H1 (cell line): ENCODE data around the gene DNAJC22. TPM values are rescaled to one million over a fixed set of nuclear protein-coding genes. Genes with fewer than 3 reads are reported as not detected.

Experiments
- BACH1 ChIP-seq: IDR thresholded peaks from 2 replicates; pipeline ENCODE4 v1.6.1; 2012; ENCODE audit warnings: low read length, improper control_type of control experiment
- GABPA ChIP-seq: IDR thresholded peaks from 2 replicates; pipeline ENCODE4 v1.6.1; 2011; ENCODE audit warnings: mild to moderate bottlenecking, low read length, moderate library complexity, borderline replicate concordance; ENCODE audit not compliant: insufficient read depth
- HDAC2 ChIP-seq, 2 experiments: fragments of 300-600 bp in 1 of 2; sonication (generic) in 1 of 2; IDR thresholded peaks; 2 replicates each; pipeline ENCODE4 v1.6.1; 2011 to 2012; ENCODE audit warnings: low read depth in 2 of 2, low read length in 2 of 2, mild to moderate bottlenecking in 2 of 2, moderate library complexity in 2 of 2, borderline replicate concordance in 1 of 2, inconsistent platforms in 1 of 2
- NRF1 ChIP-seq: IDR thresholded peaks from 2 replicates; pipeline ENCODE4 v1.6.1; 2011; ENCODE audit warnings: mild to moderate bottlenecking, low read depth, low read length, improper control_type of control experiment
- RAD21 ChIP-seq, 2 experiments: IDR thresholded peaks in 1 of 2; conservative IDR thresholded peaks in 1 of 2; 2 replicates each; pipeline ENCODE4 v1.6.1; 2011; ENCODE audit warnings: low read depth in 2 of 2, low read length in 2 of 2, improper control_type of control experiment in 1 of 2, inconsistent platforms in 1 of 2, mild to moderate bottlenecking in 1 of 2, moderate library complexity in 1 of 2
- RBBP5 ChIP-seq: IDR thresholded peaks from 2 replicates; pipeline ENCODE4 v1.7.1; 2012; ENCODE audit warnings: low read depth, mild to moderate bottlenecking, inconsistent platforms, low read length, moderate library complexity, borderline replicate concordance
- SIRT6 ChIP-seq: IDR thresholded peaks from one replicate; pipeline ENCODE4 v1.7.1; 2012; ENCODE audit warnings: low read length, inconsistent platforms
- SRF ChIP-seq: IDR thresholded peaks from 2 replicates; pipeline ENCODE4 v1.6.1; 2011; ENCODE audit warnings: mild to moderate bottlenecking, low read depth, low read length, moderate library complexity
- SUZ12 ChIP-seq: fragments of 200-600 bp; sonication (generic); IDR thresholded peaks from 2 replicates; pipeline ENCODE4 v1.6.1; 2012; ENCODE audit warnings: mild to moderate bottlenecking, inconsistent platforms, low read length, moderate library complexity, mixed read lengths
- polyA plus RNA-seq, 7 experiments: library from polyadenylated mRNA; depleted of rRNA in 3 of 7; stranded (reverse) in 5 of 7; unstranded in 2 of 7; fragments of >200 nt in 5 of 7; fragments of 200-250 nt in 2 of 7; gene quantifications; 1 replicate in 5 of 7; 2 replicates in 1 of 7; 4 replicates in 1 of 7; pipeline versions ENCODE4 v1.2.1 to v1.2.3, GENCODE V29; 2011 to 2013; ENCODE audit warnings: missing spikeins in 2 of 7, mixed read lengths in 2 of 7
- total RNA-seq: library from RNA; stranded (reverse); fragmentation: NEBNext Ultra II Directional; extraction: Animal tissue kit (Norgen Biotek cat#: 25700); gene quantifications from 2 replicates; pipeline ENCODE4 v1.2.1, GENCODE V29; 2021

DNAJC22 gene
- total and polyA plus RNA-seq, 2 of the 8 experiments (the other 6 are each of a cell fraction or from before 2014, with no cell fraction given): 0.20 to 0.39 TPM

- no peak for TF ChIP-seq RAD21 (IDR thresholded peaks at IDR 0.05 in 1 of 2, conservative IDR thresholded peaks at IDR 0.05 in 1 of 2; ENCODE audit: low read depth in 2 of 2, low read length in 2 of 2)
- no peak for TF ChIP-seq GABPA
- no peak for TF ChIP-seq NRF1
- no peak for TF ChIP-seq SUZ12
- TF ChIP-seq SRF: no peak
- no peak for TF ChIP-seq RBBP5
- TF ChIP-seq HDAC2 (IDR thresholded peaks at IDR 0.05; ENCODE audit: borderline replicate concordance in 1 of 2, low read depth in 2 of 2, low read length in 2 of 2): no peak
- TF ChIP-seq SIRT6: no peak
- no peak for TF ChIP-seq BACH1
- TF ChIP-seq, all 59 proteins: peak for 0
Observed at GRCh38 chr12:49355913-49356312, 9.2 kb downstream of the DNAJC22 start (continued).
